Peyer's patch (tissue), 4 donors: ENCODE measurements around the gene CHURC1. TPM values are rescaled to one million over a fixed set of nuclear protein-coding genes. Genes with fewer than 3 reads are reported as not detected.

Source experiments
- DNase-seq, 3 donors: peaks; one replicate each; pipeline ENCODE4 v3.0.0-alpha.2; 2017 to 2019
- H3K27ac ChIP-seq, 4 donors: fragments of 200-600 bp; sonication (generic); one replicate each; pipeline ENCODE4 v1.5.1; 2016 to 2019
- H3K27me3 ChIP-seq, 2 donors: fragments of 200-600 bp; sonication (generic); one replicate each; pipeline ENCODE4 v1.5.1; 2019
- H3K36me3 ChIP-seq, 3 donors: fragments of 200-600 bp; sonication (generic); one replicate each; pipeline ENCODE4 v1.5.1; 2016 to 2019
- H3K4me1 ChIP-seq, 4 donors: fragments of 200-600 bp; sonication (generic); one replicate each; pipeline ENCODE4 v1.5.1; 2016 to 2019
- H3K4me3 ChIP-seq, 4 donors: fragments of 200-600 bp; sonication (generic); 1 replicate in 3 of 4; 2 replicates in 1 of 4; pipeline ENCODE4 v1.5.1; 2016 to 2019; ENCODE audit warnings: mild to moderate bottlenecking in 1 of 4
- H3K9me3 ChIP-seq, 4 donors: fragments of 200-600 bp; sonication (generic); one replicate each; pipeline ENCODE4 v1.5.1; 2016 to 2019; ENCODE audit warnings: mild to moderate bottlenecking in 1 of 4
- POLR2A ChIP-seq, 2 donors: fragments of 450-650 bp; IDR thresholded peaks; one replicate each; pipeline ENCODE4 v1.5.1; 2017; ENCODE audit warnings: antibody characterized with exemption in 2 of 2, mild to moderate bottlenecking in 2 of 2, moderate library complexity in 2 of 2
- total RNA-seq, 4 donors: library from RNA; depleted of rRNA; stranded (reverse); fragments of >200 nt; gene quantifications; one replicate each; pipeline ENCODE4 v1.1.0, GENCODE V29; 2016
- TF ChIP-seq, protein P1 (sequence below), 6 experiments: fragments of 450-650 bp in 4 of 6; fragments of 200-600 bp in 2 of 6; sonication (generic) in 1 of 6; IDR thresholded peaks; one replicate each; pipeline ENCODE4 v1.5.1; 2017 to 2019; ENCODE audit warnings: antibody characterized with exemption in 6 of 6, mild to moderate bottlenecking in 3 of 6, moderate library complexity in 1 of 6

CHURC1 gene
- total RNA-seq, 4 donors from 2014 or later: 51.2 to 72.3 (median 69.7) TPM

DNA sequence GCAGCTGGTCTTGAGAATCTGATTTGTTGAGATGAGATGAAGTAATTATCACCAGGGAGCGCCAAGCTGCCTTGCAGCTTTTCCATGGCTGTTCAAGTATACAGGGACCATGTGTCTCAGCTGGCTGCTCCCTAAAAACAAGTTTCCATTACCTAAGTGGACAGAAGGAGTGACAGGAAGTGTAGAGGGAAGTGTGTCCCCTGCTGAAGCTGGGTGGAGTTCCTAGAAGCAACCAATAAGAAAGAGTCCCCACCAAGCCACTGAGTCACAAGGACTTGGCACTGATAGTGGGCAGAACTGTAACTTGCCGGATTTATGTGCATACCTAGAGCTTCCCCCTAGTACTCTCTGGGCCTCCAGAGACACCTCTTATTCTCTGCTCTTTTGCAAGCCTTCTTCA lies 29.8 kb downstream of the CHURC1 start:
- TF ChIP-seq POLR2A (IDR thresholded peaks at IDR 0.05): no peak
- TF ChIP-seq, protein P1, sequence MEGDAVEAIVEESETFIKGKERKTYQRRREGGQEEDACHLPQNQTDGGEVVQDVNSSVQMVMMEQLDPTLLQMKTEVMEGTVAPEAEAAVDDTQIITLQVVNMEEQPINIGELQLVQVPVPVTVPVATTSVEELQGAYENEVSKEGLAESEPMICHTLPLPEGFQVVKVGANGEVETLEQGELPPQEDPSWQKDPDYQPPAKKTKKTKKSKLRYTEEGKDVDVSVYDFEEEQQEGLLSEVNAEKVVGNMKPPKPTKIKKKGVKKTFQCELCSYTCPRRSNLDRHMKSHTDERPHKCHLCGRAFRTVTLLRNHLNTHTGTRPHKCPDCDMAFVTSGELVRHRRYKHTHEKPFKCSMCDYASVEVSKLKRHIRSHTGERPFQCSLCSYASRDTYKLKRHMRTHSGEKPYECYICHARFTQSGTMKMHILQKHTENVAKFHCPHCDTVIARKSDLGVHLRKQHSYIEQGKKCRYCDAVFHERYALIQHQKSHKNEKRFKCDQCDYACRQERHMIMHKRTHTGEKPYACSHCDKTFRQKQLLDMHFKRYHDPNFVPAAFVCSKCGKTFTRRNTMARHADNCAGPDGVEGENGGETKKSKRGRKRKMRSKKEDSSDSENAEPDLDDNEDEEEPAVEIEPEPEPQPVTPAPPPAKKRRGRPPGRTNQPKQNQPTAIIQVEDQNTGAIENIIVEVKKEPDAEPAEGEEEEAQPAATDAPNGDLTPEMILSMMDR (IDR thresholded peaks at IDR 0.05): no peak
- DNase-seq: peak in 1 of 3 donors; percentile 21
- H3K9me3 ChIP-seq: no peaks in the 10 kb centered on the region
- H3K4me1 ChIP-seq: peaks cover 0 to 20% (median 0%) of the 10 kb centered on the region in 4 donors
- H3K36me3 ChIP-seq: peaks cover 0 to 16% (median 0%) of the 10 kb centered on the region in 3 donors
- no peak overlapping the region for H3K4me3 ChIP-seq
- H3K27ac ChIP-seq: peak overlapping the region in 2 of 4 donors; percentile 25 to 80
- no peaks in the 10 kb centered on the region for H3K27me3 ChIP-seq

DNA sequence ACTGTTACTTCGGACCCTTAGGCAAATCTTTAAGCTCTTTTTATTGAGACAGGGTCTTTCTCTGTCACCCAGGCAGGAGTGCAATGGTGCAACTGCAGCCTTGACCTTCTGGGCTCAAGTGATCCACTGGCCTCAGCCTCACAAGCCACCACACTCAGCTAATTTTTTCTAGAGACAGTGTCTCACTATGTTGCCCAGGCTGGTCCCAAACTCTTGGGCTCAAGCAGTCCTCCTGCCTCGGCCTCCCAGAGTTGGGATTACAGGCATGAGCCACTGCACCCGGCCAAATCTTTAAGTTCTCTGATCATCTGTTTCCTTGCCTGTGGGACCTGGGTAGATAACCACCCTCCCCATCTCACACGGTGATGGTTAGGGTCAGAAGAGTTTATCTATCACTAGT lies 30.6 kb downstream of the CHURC1 start:
- no peak for TF ChIP-seq POLR2A (IDR thresholded peaks at IDR 0.05)
- TF ChIP-seq, protein P1 (IDR thresholded peaks at IDR 0.05): no peak
- peaks cover 0 to 11% (median 0%) of the 10 kb centered on the region in 4 donors for H3K4me1 ChIP-seq
- no peaks in the 10 kb centered on the region for H3K27me3 ChIP-seq
- no peak overlapping the region for H3K4me3 ChIP-seq
- H3K27ac ChIP-seq: no peak overlapping the region
- peaks cover 0 to 12% (median 0%) of the 10 kb centered on the region in 3 donors for H3K36me3 ChIP-seq
- DNase-seq: peak in 1 of 3 donors; percentile 25
- H3K9me3 ChIP-seq: no peaks in the 10 kb centered on the region

DNA sequence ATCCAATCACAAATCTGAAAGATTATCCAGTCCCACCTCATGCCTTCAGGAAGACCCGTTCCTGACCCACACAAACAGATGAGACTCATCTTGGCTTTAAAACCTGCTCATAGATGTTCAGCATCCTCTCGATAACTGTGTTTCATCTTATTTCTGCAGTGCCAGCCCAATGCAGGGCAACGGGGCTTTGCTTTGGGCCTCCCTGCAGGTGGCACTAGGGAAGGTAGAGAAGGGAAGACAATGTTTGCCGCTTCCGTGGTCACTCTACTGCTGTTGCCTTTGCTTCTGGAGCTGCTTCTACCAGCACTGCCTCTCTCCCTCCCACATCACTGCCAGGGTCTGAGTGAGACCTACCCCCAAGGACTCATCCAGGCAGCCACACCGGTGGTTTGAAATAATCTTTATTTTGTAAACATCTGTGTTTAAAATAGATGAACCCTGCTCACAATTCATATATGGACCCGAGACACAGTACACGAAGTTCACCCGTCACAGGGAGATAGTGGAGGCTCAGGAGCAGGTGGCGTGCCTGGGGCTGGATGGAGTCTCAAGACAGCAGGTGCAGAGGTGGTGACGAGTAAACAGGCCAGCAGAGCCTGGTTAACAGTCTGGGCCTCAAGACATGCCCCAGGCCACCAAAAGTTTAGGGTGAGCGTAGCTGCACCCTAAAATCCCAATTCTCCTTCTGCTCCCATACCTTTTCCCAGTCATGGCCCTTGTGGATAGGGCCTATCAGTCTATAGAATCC lies 31.4 kb downstream of the CHURC1 start:
- peak in 1 of 3 donors; percentile 38 for DNase-seq
- no peaks in the 10 kb centered on the region for H3K27me3 ChIP-seq
- peaks cover 0 to 12% (median 0%) of the 10 kb centered on the region in 3 donors for H3K36me3 ChIP-seq
- H3K27ac ChIP-seq: no peak overlapping the region
- no peak overlapping the region for H3K4me3 ChIP-seq
- TF ChIP-seq, protein P1 (IDR thresholded peaks at IDR 0.05): no peak
- no peak for TF ChIP-seq POLR2A (IDR thresholded peaks at IDR 0.05)
- H3K9me3 ChIP-seq: no peaks in the 10 kb centered on the region
- H3K4me1 ChIP-seq: peaks cover 0 to 11% (median 0%) of the 10 kb centered on the region in 4 donors

DNA sequence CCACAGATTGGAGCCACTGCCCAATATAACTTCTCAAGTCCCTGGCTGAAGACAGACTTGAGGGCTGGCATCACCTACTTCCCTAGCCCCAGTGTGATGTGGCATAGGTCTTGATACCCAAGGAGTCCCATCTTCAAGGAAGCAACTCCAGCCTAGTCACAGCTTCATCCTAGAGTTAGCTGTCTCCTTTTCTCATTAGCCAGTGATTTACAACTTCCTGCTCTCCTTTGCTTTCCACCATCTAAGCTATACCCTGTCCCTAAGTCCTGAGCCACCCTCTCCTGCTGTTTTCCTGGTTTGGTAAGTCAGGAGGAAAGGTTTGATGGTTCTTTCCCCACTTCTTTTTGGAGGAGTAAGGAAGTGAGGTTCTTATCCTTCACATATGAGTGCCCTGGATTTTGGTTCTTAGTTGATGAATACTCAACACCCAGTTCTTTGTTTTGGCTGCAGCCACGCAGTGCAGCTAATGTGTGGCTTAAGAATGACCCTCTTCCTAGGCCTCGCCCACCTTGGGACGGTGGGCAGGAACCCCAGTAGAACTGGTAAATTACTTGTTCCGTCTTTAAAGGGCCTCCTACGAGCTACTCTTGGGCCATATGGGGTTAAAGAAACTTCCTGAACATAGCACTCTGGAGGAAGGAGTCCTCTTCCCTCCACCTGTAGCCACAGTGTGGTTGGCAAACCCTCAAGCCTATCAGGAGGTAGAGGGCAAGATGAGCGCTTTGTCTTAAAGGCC lies 32.2 kb downstream of the CHURC1 start:
- Histone ChIP-seq H3K27ac (no peak overlapping the region), H3K36me3 (peaks cover 0 to 12% (median 0%) of the 10 kb centered on the region in 3 donors), H3K4me1 (peaks cover 0 to 11% (median 0%) of the 10 kb centered on the region in 4 donors), H3K4me3 (no peak overlapping the region), H3K27me3 (no peaks in the 10 kb centered on the region), H3K9me3 (no peaks in the 10 kb centered on the region)
- no peak for TF ChIP-seq POLR2A (IDR thresholded peaks at IDR 0.05)
- TF ChIP-seq, protein P1 (IDR thresholded peaks at IDR 0.05): no peak
- peak in 1 of 3 donors; percentile 19 for DNase-seq

DNA sequence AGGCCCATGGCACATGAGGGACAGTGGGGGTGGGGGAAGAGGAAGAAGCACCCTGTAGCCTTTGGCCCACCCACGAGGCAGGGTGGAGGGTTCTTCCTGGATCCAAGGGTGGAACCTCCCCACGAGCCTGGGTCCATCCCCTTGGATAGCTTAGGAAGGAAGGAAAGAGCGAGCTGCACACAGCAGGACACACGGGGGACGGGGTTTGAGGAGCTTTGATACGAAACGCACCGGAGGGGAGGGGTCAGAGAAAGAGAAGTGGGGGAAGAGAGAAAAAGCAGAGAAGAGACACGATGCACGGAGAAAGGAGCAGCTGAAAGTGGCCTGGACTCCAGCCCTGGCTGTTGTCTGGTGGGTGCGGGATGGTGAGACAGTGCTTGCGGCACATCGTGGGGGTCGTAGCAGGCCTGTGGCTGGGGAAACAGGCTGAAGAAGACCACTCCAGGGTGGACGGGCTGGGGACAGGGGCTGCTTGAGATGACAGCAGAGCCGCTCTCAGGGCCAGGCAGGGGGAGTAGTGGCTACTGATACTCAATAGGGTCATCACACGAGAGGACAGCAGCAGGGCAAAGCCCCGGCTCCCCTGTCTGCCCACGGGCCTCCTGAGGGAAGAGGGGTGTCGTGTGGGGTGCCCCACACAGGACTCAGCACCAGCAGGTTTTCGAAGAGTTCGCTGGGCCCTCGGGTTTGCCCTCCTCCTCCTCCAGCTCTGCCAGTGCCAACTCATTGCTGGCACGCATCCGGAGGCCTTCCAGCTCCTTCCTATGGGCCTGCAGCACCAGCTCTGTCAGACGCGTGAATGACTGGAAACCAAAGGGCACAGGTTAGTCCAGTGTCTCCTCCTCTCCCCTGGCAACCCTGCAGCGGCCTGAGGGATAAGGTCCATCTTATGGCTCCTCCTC lies 33.7 kb downstream of the CHURC1 start:
- no peaks in the 10 kb centered on the region for H3K27me3 ChIP-seq
- peak overlapping the region in 1 of 4 donors; percentile 58 for H3K27ac ChIP-seq
- no peaks in the 10 kb centered on the region for H3K9me3 ChIP-seq
- H3K4me3 ChIP-seq: no peak overlapping the region
- DNase-seq: peak in 2 of 3 donors; percentile 64 to 70
- no peak for TF ChIP-seq POLR2A (IDR thresholded peaks at IDR 0.05)
- TF ChIP-seq, protein P1 (IDR thresholded peaks at IDR 0.05): no peak
- H3K36me3 ChIP-seq: peaks cover 0 to 18% (median 0%) of the 10 kb centered on the region in 3 donors
- H3K4me1 ChIP-seq: peaks cover 0 to 10% (median 0%) of the 10 kb centered on the region in 4 donors
